Activated naive CD4-positive, alpha-beta T cell treated with anti-CD3 and anti-CD28 coated beads for 36 hours (primary cell): Measurements from ENCODE around the gene EXD3. TPM values are rescaled to one million over a fixed set of nuclear protein-coding genes. Genes with fewer than 3 reads are reported as not detected.
A peak's percentile ranks its signal among the peaks of the same experiment; 100 is the strongest.
"Not testable (repeated sequence)": the region's sequence is repeated elsewhere in the genome, so short reads cannot be mapped to it uniquely, and the experiment has no call there.

ENCODE experiments used
- CTCF ChIA-PET: fragments of 350-600 bp; sonication (Branson Sonifier 250); formaldehyde crosslinking; loops from one replicate; lab custom pipeline; 2021; ENCODE audit warnings: antibody characterized with exemption; lab: Charles Lee
- DNase-seq: peaks from one replicate; pipeline ENCODE4 v3.0.0-alpha.2; 2020
- H3K27ac Mint-ChIP-seq: one replicate; pipeline ENCODE4 v1.8.0; 2021; ENCODE audit warnings: mild to moderate bottlenecking, mixed read lengths
- H3K27me3 Mint-ChIP-seq: one replicate; pipeline ENCODE4 v1.8.0; 2021; ENCODE audit warnings: low read depth, mixed read lengths
- H3K36me3 Mint-ChIP-seq: one replicate; pipeline ENCODE4 v1.8.0; 2021; ENCODE audit warnings: low read depth, mixed read lengths
- H3K4me1 Mint-ChIP-seq: one replicate; pipeline ENCODE4 v1.8.0; 2021; ENCODE audit warnings: low read depth, mixed read lengths
- H3K4me3 Mint-ChIP-seq: one replicate; pipeline ENCODE4 v1.8.0; 2021; ENCODE audit warnings: mild to moderate bottlenecking, moderate library complexity, mixed read lengths
- H3K9me3 Mint-ChIP-seq: one replicate; pipeline ENCODE4 v1.8.0; 2021; ENCODE audit warnings: mixed read lengths
- intact Hi-C: fragments of 100-400 bp; cut with micrococcal nuclease; formaldehyde crosslinking; loops from one replicate; pipeline ENCODE4 v1.15.1; 2023
- total RNA-seq, 2 experiments: library from RNA; stranded (reverse); gene quantifications; one replicate each; pipeline ENCODE4 v1.2.3, GENCODE V29; 2021

Gene EXD3, protein sequence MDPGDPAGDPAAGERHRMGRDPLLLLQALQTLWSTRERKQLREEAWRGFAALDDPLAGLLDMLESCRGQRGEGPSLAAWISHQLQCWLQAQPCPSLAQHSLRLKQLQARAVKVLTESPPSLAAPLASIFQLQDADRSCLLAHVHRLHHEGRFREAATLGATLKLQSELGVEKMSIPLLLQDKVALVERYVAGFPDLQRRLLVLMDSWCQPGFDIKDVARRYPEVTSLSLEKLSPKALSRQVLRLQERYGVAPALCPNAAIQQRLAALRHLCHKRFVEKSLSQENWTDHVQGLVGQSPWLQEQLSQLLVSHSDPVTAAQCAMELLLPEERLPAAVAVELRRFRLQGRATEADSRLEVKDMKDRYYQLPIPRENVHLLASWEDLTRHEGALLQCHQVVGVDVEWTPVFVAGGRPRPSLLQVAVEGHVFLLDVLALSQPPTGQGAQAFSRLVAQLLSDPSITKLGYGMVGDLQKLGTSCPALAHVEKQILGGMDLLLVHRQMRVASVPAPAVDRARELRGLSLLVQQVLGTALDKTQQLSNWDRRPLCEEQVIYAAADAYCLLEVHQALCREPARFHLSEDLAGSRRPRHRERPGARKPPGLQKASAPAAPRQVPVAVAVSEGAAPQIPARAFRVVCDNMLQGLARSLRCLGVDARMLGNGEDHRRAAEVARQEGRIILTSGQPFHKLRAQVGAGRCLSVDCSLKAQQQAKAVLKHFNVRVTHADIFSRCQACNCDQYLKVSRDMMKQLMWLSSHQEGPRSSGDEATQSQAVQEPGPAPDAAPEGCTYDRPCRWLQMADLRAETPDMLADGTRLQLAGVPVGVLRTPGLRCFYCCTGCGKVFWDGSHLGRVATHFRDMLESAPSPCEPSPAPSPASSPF
- 10 to 100 TPM; 11.2 to 12.7 TPM for total RNA-seq

DNA sequence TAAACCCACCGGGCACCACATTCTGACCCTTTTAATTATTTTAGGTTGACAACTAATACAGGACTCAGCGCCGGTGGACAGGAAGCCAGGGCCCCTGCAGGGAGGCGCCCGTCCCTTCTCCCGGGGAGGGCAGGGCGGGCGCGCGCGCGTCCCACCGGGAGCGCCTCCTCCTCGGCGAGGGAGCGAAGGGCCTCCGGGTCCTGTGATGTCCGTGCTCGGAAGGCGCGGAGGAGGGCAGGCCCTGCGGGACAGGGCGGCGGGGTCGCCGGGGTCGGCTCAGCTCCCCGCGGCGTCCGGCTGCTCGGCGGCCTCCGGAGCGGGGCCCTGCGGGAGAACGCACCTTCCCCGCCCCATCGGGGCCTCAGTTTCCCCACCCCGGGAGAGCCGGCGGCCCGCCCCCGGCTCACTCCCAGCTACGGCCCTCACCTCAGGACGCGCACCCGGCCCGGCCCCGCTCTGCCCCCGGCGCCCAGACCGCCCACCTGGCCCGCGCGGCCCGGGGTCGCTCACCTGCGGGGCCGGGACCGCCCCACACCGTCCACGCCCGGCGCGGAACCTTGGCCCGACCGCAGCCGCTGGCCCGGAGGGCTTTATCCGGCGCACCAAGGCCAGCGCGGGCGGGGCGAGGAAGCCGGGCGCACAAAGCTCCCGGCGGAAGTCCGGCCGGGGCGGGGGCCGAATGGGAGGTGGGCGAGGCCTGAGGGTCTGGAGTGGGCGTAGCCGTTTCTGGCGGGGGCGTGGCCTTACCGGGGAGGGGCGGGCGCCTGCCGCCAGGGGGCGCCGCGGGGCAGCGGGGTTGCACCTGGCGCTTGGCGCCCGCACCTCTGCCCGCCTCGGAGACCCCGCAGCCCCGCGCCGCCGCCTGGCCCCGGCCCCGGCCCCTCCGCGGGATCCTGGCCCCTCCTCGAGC, at the start of gene EXD3, which contains the start of gene NOXA1:
TSS of gene EXD3 (minus strand) at position 559 of the 910 bp plus-strand sequence. CDS start 27,805 bp downstream, outside the sequence.
TSS of gene NOXA1 (plus strand) at position 790 of the 910 bp plus-strand sequence. CDS start 137 bp downstream, outside the sequence.
- CTCF ChIA-PET = interaction anchor here (0.9 to 1.7 kb wide), 6 partner anchors 11 to 121 kb away, joined by 3 to 7 read pairs (median 4); partner anchors contain the start of genes NRARP and NSMF
- DNase-seq = peak; percentile 96
- Mint-ChIP-seq H3K27me3 (no peaks in the 10 kb centered on the region), H3K27ac (peak within 1 kb of the TSS; percentile 13), H3K9me3 (no peaks in the 10 kb centered on the region), H3K4me1 (peaks cover 16% of the 10 kb centered on the region), H3K4me3 (peak within 1 kb of the TSS; percentile 77), H3K36me3 (no peaks in the 10 kb centered on the region)
- intact Hi-C loops = loop anchor here (1.0 to 5.0 kb wide), 3 partner anchors 22 to 295 kb away; no protein-coding TSS in a partner anchor

DNA sequence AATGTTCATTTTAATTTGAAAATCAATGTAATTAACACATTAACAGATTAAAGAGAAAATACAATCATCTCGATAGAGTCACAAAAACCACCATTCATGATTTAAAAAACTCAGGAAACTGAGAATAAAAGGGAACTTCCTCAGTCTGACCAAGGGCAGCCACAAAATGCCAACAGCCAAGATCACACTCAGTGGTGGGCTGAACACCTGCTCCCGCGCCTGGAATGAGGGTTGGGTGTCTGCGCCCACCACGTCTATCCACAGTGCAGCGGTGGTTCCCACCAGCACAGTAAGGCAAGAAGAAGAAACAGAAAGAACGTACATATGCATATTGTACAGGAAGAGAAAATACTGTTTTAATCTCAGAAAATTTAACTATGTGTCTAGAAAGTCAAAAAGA, 47.8 kb upstream of the EXD3 start:
- no peak overlapping the region for H3K4me3 Mint-ChIP-seq
- H3K36me3 Mint-ChIP-seq = peaks cover 21% of the 10 kb centered on the region
- DNase-seq = no peak

DNA sequence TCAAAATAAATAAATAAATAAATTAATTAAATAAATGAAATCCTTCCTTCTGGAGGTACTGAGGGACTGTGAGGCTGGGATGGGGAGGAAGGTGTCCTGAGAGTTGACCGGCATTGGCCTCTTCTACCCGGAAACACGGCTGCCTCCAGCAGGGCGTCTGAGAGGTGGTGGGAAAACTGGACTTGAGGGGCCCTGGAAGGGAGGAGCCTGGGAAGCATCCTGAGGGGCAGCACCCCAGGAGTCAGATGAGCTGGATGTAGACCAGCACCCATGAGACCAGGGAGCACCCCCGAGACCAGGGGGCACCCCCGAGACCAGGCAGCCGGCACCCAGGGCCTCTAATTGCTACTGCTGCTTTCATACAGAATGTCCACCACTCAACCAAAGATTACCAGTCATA, 44.9 kb upstream of the EXD3 start:
- intact Hi-C loops = no loop called here
- Mint-ChIP-seq H3K4me1 (peaks cover 7% of the 10 kb centered on the region), H3K27ac (no peak overlapping the region), H3K9me3 (peaks cover 3% of the 10 kb centered on the region), H3K27me3 (no peaks in the 10 kb centered on the region), H3K36me3 (peaks cover 6% of the 10 kb centered on the region), H3K4me3 (no peak overlapping the region)
- no peak for DNase-seq
- CTCF ChIA-PET = no interaction called here

More for the DNA sequence above, 47.8 kb upstream of the EXD3 start:
- CTCF ChIA-PET = no interaction called here
- intact Hi-C loops = no loop called here
- Mint-ChIP-seq H3K27me3 (no peaks in the 10 kb centered on the region), H3K9me3 (peaks cover 16% of the 10 kb centered on the region), H3K27ac (no peak overlapping the region), H3K4me1 (peaks cover 5% of the 10 kb centered on the region)

DNA sequence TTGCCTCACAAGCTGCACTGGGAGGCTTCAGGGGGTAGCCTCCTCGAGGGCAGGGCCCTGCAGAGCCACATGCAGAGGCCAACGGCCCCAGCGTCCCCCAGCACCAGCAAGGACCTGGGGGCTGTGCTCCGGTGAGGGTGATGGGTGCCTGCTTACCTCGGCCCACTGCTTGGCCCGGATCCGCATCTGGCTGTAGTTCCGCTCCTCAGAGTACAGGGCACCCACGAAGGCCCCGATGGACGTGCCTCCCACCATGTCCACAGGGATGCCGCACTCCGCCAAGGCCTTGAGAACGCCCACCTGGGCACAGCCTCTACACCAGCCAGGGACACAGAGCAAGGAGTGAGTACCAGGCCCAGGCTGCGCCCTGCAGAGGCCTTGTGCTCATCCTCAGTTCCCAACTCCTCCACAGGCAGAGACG, 44.2 kb upstream of the EXD3 start:
- no peak overlapping the region for H3K4me3 Mint-ChIP-seq
- no peaks in the 10 kb centered on the region for H3K27me3 Mint-ChIP-seq
- no peaks in the 10 kb centered on the region for H3K9me3 Mint-ChIP-seq
- intact Hi-C loops = no loop called here
- H3K27ac Mint-ChIP-seq = no peak overlapping the region
- DNase-seq = no peak
- peaks cover 8% of the 10 kb centered on the region for H3K4me1 Mint-ChIP-seq
- CTCF ChIA-PET = no interaction called here
- H3K36me3 Mint-ChIP-seq = peaks cover 4% of the 10 kb centered on the region

DNA sequence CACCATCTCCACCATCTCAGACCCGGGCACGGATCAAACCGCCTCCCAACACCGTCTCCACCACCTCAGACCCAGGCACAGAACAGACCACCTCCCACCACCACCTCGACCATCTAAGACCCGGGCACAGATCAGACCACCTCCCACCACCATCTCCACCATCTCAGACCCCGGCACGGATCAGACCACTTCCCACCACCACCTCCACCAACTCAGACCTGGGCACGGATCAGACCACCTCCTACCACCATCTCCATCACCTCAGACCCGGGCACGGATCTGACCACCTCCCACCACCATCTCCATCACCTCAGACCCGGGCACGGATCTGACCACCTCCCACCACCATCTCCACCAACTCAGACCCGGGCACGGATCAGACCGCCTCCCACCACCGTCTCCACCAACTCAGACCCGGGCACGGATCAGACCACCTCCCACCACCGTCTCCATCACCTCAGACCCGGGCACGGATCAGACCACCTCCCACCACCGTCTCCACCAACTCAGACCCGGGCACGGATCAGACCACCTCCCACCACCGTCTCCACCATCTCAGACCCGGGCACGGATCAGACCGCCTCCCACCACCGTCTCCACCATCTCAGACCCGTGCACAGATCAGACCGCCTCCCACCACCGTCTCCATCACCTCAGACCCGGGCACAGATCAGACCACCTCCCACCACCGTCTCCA, 43.6 kb upstream of the EXD3 start:
- intact Hi-C loops, H3K27me3 Mint-ChIP-seq, H3K27ac Mint-ChIP-seq, DNase-seq, H3K9me3 Mint-ChIP-seq, CTCF ChIA-PET, H3K36me3 Mint-ChIP-seq, H3K4me3 Mint-ChIP-seq: not testable (repeated sequence)
- H3K4me1 Mint-ChIP-seq = peaks cover 11% of the 10 kb centered on the region

DNA sequence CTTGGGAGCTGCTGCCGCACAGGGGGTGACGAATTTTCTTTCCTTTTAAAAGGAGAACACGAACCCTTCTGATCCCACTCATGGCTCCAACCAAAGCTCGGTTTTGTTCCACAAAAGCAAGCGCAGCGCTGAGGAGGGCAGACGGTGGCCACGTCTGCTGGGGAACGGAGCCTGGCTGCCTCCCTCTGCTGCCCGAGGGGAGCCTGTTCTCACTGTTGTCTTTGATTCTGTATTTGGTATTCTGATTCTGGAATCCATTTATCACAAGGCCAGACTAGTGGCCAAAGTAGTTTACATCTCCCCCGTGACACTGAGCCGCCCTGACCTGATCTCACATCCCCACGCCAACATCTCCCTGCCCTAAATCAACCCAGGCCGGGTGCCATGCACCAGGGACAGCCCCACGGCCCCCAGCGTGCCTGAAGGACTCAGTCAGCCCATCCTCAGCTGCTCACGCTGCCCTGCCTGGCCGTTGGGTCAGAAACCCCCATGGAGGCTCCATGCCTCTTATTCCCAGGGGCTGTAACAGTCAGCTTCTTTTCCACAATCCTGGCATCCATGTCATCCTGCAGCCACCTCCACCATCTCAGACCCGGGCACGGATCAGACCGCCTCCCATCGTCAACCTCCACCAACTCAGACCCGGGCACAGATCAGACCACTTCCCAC, 42.9 kb upstream of the EXD3 start:
- intact Hi-C loops = no loop called here
- H3K4me3 Mint-ChIP-seq = no peak overlapping the region

DNA sequence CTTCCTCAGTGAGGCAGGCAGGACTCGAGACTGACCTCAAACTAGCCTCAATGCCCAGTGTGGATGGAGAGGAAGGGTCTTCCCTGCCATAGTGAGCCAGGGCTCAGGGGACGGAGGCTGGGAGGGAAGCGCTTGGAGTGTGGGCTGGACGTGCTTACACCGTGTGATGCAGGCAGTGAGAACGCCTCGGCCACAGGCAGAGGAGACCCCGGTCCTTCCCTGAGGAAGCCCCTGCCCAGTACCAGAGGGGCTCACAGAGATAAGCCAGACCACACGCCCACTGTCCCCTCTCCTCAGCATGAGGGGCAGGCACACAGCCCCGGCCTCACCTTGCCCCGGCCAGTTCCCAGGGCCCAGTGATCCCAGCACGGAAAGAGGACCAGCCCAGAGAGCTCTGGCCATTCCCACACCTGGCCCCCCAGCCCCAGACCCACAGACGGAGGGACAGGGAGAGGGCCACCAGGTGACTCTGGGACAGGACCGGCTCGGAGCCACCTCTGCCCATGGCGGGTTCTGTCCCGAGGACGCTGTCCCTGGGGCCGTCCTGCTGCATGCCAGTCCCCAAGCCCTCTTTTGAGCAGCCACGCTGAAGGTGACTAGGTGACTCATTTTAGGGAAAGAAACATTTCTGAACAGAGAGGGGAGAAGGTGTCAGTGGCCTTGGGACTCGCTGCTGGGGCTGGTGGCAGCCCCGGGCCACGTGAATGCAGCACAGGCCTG, 42.2 kb upstream of the EXD3 start:
- no peak for DNase-seq
- no peaks in the 10 kb centered on the region for H3K9me3 Mint-ChIP-seq
- no peaks in the 10 kb centered on the region for H3K27me3 Mint-ChIP-seq
- H3K4me3 Mint-ChIP-seq = no peak overlapping the region
- H3K4me1 Mint-ChIP-seq = peaks cover 13% of the 10 kb centered on the region
- no peak overlapping the region for H3K27ac Mint-ChIP-seq
- intact Hi-C loops = no loop called here
- H3K36me3 Mint-ChIP-seq = no peaks in the 10 kb centered on the region
- CTCF ChIA-PET = no interaction called here

More for the DNA sequence above, 42.9 kb upstream of the EXD3 start:
- no peak overlapping the region for H3K27ac Mint-ChIP-seq
- H3K27me3 Mint-ChIP-seq = no peaks in the 10 kb centered on the region
- H3K4me1 Mint-ChIP-seq = peaks cover 13% of the 10 kb centered on the region
- DNase-seq = no peak
- no peaks in the 10 kb centered on the region for H3K9me3 Mint-ChIP-seq
- no peaks in the 10 kb centered on the region for H3K36me3 Mint-ChIP-seq
- CTCF ChIA-PET = no interaction called here

DNA sequence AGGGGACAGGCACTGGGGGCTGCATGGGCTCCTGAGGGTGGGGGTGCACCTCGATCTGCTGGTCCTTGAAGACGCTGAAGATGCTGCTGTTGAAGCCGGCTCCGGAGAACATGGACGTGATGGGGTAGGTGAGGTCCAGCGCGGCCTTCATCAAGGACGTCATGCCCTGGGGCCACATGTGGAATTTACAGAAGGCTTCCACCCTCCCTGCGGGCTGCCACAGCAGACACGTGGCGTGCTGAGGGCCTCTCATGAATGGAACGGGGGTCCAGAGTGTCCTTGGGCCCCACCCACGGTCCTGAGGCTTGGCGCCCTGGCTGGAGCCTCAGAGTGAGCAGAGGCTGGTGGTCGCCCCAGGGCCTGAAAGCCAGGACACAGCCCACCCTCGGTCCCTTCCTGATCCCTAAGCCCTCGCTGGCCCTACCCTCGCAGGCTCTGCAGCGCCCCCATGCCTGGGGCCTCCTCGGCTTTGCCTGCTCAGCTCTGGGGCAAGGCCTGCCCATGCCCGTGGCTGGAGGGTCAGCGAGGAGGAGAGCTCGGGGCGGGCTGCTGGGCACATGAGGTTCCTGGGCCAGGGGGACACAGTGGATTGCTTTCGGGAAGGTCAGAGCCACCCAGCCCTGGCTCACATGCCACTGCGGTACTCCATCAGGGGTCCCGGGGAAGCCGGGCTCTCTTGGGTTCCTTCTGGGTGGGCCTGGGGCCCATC, 41.5 kb upstream of the EXD3 start:
- Mint-ChIP-seq H3K4me3 (no peak overlapping the region), H3K27ac (no peak overlapping the region), H3K36me3 (no peaks in the 10 kb centered on the region), H3K4me1 (peaks cover 18% of the 10 kb centered on the region), H3K9me3 (no peaks in the 10 kb centered on the region), H3K27me3 (no peaks in the 10 kb centered on the region)
- CTCF ChIA-PET = interaction anchor here (1.5 kb wide), 1 partner anchor 20 kb away, joined by 5 read pairs; no protein-coding TSS in a partner anchor
- DNase-seq = no peak
- intact Hi-C loops = no loop called here

DNA sequence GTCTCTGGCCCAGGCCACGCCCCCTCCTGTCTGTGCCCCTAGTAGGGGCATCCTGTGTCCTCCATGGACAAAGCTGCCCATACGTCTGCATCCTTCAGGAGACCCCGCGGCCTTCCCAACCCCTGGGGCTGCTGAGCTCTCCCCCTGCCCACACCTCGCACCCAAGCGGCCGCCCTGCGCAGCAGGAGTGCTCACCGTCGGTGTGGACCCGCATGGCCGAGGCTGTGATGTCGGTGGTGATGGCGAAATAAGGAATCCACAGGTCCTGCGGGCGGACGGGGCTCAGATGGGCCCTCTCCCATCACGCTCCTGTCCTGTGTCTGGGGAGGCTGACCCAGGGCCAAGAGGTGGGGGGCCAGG, 40.9 kb upstream of the EXD3 start:
- Mint-ChIP-seq H3K27me3 (no peaks in the 10 kb centered on the region), H3K4me1 (peaks cover 18% of the 10 kb centered on the region), H3K9me3 (no peaks in the 10 kb centered on the region), H3K4me3 (no peak overlapping the region), H3K36me3 (no peaks in the 10 kb centered on the region), H3K27ac (no peak overlapping the region)
- DNase-seq = no peak
- CTCF ChIA-PET = interaction anchor here (1.5 kb wide), 1 partner anchor 20 kb away, joined by 5 read pairs; no protein-coding TSS in a partner anchor
- intact Hi-C loops = no loop called here
